GM21447 (cell line): Measurements from ENCODE around the gene PSMC5.
A peak's percentile ranks its signal among the peaks of the same experiment; 100 is the strongest.
"Not testable (repeated sequence)": the region's sequence is repeated elsewhere in the genome, so short reads cannot be mapped to it uniquely, and the experiment has no call there.

Source experiments
- ATAC-seq: cut with Tn5 transposase; IDR thresholded peaks from one replicate; pipeline ENCODE4 v1.9.1; 2021; ENCODE audit not compliant: unreplicated experiment

The PSMC5 gene

DNA sequence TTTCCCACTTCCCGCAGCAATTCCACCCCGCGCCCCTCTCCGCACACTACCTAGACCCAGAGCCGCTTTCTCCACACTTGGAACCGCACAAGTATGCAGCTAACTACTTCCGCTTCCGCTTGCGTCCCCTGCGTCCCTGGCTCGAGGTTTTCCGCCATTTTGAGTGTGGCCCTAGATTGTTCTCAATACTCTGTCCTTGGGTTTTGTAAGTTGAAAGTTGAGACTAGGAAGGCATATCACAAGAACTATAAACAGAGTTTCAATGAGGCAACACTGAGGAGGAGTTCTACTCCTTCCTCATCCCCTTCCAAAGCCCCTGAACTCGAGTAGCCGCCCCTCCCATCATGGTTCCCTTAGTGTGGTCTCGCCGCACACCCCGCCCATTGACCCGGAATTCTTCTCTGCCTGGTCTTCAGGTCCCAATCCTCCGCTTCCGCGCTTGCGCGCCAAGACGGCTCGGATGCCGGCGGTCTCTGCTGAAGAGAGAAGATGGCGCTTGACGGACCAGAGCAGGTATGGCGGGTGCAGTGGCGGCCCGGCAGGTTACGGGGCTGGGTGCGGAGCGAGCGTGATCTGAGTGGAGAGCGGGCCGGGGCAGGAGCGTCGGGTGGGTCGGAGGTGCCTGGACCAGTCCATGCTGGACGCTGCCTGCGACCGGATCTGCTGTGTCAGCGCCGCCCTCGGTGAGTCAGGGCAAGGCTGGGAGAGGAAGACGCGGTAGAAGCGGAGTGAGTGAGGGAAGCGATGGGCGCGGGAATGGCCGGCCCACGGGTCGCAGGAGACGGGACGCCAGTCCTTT, at the start of gene PSMC5, which contains the start of gene FTSJ3:
Gene PSMC5, plus strand, starts transcription at position 430 of the 799 bp plus-strand sequence. Its CDS starts 60 bp downstream, at position 490.
Gene FTSJ3, minus strand, starts transcription at position 662 of the 799 bp plus-strand sequence. CDS start 761 bp downstream, outside the sequence.
- ATAC-seq: peak; percentile 93

DNA sequence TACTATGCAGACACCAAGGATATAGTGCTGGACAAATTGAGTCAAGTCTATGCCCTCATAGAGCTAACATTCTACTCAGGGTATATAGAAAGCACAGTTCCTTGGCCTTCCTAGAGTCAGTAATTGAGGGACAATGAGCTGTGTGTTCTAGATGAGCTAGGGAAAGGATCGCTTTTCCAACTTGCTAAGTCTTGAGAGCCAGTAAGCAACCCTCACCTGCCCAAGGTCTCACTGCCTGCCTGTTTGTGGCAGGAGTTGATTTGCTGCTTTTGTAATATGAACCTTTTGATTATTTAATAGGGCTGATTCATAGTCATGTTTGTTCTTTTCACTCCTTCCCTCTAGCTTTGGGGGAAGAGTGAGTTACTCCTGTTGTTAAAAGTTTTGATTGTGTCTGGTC, 46.7 kb upstream of the PSMC5 start:
- no peak for ATAC-seq

DNA sequence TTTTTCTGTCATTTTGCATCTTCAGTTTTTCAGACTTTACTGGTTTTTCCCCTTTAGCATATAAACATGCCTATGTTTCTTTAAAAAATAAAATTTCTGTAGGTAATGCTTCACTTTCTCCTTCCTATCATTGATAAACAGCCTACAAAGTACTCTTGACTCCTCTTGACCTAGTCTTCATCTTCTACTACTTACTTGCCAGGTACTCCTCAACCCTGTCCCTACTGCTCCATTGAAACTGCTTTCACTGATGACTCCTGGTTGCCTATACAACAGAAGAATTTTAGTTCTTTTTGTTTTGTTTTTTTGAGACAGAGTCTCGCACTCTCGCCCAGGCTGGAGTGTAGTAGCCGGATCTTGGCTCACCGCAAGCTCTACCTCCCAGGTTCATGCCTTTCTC, 46.3 kb upstream of the PSMC5 start:
- no peak for ATAC-seq

DNA sequence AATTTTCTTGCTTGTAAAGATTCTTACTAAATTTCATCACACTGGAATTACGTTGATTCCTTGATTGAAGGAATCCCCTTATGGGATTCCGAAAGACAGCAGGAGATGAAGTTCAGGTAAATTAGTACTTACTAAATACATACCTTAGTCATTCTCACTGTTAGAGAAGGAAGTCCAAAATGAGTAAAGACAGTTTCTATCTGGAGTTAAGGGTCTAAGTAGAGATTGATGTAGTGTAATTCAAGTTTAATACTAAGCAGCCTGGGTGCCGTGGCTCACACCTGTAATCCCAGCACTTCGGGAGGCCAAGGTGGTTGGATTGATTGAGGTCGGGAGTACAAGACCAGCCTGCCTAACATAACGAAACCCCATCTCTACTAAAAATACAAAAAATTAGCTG, 43.7 kb upstream of the PSMC5 start:
- ATAC-seq: no peak

DNA sequence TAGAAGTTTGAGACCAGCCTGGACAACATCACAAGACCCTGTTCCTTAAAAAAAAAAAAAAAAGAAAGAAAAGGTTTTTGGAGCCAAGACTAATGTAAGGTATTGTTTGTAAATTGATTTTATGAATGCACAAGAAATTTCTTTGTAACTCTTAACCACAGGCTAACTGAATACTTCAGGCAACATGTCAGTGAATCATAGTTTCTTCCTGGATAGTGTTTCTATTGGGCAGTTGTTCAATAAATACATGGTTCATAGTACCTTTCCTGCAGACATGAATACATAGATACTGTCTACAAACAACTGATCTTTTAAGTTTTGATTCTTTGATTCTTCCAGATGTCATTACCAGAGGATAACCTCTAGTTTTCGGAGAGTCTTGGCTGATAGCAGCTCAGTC, 41.7 kb upstream of the PSMC5 start:
- ATAC-seq: no peak

DNA sequence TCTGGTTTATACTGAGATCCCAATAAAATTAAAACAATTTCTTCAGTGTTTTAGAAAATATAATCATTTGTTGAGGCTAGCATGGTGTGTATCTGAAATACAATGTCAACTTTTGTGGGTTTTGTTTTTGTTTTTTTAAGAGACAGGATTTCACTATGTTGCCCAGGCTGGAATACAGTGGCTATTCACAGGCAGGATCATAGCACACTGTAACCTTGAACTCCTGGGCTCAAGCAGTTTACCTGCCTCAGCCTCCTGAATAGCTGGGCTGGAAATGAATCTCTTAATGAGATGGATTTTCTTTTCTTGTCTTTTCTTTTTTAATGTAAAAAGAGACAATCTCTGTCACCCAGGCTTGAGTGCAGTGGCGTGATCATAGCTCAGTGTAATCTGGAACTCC, 41.1 kb upstream of the PSMC5 start:
- ATAC-seq: no peak

DNA sequence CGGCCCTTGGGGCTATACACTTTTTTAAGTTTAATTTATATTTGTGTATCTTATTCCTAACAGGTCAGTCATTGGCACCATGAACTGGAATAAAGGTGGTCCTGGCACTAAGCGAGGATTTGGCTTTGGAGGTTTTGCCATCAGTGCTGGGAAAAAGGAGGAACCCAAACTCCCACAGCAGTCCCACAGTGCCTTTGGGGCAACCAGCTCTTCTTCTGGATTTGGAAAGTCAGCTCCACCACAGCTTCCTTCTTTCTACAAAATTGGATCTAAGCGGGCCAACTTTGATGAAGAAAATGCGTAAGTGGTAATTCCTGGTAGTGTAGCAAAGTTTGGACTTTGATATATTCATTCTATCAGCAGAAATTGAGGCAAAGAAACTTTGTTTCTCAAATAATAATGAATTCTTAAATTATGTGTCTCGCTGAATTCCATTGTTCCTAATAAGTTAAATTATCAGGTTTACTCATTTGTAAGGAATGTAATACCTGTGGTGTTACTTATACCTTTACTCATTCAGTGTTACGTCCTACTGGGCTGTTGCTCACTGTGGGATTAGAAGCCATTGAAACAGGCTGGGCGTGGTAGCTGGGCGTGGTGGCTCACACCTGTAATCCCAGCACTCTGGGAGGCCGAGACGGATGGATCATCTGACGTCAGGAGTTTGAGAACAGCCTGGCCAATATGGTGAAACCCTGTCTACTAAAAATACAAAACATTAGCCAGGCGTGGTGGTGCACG, 40.1 kb upstream of the PSMC5 start:
- ATAC-seq: no peak

DNA sequence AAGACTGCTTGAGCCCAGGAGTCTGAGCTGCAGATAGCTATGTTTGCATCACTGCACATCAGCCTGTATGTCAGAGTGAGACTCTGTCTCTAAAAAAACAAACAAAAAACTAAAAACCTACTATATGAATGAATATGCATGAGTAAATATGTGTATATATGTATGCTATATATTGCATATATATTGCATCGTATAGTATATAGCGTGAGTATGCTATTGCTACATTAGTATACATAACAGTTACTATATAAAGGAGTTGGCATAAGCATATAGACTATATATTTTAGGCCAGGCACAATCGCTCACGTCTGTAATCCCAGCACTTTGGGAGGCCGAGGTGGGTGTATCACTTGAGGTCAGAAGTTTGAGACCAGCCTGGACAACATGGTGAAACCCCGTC, 37.2 kb upstream of the PSMC5 start:
- ATAC-seq: no peak

DNA sequence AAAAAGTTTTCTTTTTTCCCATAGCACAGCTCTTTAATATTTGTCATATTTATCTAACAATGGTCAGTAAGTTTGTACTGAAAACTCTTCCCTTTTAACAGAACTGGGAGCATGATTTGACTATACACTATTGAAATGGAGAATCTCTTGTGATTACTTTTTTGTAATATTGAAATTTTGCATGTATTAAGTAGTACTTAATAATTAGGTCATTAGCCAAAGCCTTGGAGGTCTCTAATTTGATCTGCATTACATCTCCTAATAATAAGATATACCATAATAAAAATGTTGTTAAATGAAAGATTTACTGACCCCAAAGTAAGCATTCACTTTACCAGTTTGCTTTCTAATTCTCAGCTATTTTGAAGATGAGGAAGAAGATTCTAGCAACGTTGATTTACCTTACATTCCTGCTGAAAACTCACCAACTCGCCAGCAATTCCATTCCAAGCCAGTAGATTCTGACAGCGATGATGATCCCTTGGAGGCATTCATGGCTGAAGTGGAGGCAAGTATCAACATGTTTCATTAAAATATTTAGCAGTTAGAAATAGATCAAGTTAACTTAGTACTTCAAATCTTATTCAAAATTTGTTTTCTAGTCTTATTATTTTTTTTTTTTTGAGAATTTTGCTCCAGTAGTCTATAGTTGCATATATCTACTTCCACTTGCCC, 35.0 kb upstream of the PSMC5 start:
- no peak for ATAC-seq

DNA sequence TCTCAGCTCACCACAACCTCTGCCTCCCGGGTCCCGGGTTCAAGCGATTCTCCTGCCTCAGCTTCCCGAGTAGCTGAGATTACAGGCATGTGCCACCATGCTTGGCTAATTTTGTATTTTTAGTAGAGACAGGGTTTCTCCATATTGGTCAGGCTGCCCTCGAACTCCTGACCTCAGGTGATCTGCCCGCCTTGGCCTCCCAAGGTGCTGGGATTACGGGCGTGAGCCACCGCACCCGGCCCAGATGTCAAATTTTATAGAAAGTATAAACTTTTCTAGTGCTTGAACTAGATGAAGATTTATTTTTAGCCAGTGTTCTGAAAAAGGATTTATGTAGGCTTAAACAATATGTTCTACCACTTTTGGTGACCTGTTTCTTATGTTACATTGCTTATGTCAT, 30.9 kb upstream of the PSMC5 start:
- ATAC-seq: not testable (repeated sequence)

DNA sequence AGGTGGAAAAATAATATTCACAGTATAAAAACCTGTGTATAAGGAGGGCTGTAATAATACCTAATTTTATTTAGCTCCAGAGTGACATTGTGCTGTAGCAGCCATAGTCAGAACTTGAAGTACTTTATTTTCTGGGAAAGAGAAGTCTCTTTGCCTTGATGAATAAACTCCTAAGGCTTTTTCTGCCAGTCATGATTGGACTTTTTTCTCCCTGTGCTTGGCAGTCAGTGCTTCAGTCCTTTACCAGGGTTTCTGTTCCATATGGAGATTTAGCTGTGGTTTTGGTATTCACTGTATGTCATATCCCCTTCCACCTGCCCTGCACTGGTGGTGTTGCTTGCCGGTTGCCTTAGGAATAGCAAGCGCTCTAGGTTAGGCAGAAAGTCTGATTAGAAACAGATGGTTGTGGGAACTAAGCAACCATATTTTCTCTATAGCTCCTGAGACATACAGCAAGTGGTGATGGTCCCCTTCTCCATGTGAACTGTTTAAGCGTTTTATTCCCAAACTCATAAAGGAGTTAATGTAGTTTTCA, 28.6 kb upstream of the PSMC5 start:
- no peak for ATAC-seq

DNA sequence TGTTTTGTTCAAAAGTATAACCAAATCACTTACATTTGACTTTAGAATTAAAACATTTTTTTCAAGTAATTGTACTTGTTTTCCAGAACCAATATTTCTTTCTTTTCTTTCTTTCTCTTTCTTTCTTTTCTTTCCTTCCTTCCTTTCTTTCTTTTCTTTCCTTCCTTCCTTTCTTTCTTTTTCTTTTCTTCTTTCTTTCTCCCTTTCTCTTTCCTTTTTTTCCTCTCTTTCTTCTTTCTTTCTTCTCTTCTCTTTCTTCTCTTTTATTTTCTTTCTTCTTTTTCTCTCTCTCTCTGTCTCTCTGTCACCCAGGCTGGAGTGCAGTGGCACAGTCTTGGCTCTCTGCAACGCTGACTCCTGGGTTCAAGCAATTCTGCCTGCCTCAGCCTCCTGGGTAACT, 26.4 kb upstream of the PSMC5 start:
- no peak for ATAC-seq

DNA sequence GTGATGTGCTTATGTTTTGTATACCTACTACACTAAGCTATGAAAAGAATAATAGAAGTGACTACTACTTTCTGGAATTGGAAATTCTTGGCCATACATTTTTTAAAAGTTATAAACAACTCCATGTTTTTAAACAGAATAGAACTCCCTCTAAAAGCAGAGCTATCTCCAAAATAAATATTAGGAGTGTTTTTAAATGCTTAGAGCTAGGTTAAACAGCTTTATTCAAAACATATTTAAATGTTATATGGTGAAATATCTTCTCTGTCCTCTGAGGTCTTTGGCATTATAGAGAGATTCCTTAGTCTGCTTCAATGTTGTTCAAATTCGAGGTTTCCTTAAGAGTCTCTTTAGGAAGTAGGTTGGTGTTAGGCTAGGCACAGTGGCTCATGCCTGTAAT, 22.9 kb upstream of the PSMC5 start:
- ATAC-seq: no peak

DNA sequence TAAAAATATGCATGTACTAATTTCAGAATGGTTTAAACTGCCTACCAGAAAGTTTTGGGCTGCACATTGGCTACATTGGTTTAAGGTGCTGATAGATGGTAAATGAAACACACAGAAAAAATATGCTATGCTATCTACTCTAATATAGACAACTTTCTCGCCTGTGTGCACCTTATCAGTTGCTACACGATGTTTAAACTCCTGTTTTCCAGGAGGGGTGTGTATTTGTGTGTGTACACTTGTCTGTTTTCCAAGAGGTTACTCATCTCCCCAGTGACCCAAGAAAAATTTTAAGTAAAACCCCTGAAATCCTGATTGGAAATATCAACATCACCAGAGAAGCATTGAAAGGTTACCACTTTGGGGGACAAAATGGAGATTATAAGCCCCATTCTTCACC, 21.6 kb upstream of the PSMC5 start:
- no peak for ATAC-seq

DNA sequence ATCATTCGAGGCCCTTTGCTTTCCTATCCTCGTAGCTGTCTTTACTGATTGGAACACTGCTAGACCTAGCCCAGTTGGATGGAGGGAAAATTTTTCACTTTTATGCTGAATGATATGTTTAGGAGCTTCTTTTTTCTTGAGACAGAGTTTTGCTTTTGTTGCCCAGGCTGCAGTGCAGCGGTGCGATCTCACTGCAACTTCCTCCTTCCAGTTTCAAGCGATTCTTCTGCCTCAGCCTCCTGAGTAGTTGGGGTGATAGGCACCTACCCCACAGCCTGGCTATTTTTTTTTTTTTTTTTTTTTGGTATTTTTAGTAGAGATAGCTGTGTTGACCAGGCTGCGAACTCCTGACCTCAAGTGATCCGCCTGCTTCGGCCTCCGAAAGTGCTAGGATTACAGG, 17.3 kb upstream of the PSMC5 start:
- no peak for ATAC-seq

DNA sequence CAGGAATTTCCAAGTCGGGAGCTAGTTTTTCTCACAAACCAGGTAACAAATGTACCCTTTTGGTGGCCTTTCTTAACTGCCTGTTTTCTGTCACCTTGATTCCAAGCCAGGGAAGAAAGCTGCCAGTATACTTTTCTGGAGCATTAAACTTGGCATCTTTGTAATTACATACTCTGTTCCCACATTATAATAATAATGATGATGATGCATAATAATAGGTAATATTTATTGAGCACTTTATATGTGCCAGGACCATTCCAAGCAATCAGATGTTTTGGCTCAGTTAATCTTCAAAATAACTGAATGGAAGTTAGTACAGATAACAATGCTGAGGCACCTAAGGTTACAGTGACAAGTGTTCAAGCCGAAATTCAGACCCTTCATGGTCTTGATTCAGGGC, 11.1 kb upstream of the PSMC5 start:
- ATAC-seq: no peak

DNA sequence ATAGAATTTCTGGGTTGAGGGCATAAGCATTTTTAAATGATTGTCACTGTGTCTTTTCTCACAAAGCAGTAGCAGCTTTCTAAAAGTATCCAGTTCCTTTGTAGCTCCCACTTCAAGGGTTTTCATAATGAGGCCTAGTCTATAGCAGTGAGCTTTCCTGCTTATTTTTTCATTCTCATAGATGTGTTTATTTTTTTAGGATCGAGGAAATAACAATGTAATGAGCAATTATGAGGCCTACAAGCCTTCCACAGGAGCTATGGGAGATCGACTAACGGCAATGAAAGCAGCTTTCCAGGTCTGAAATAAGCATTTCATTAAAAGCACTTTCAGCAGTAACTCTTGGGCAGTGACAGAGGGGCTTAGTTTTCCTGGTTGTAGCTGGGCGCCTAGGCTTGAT, 10.6 kb upstream of the PSMC5 start:
- ATAC-seq: no peak

DNA sequence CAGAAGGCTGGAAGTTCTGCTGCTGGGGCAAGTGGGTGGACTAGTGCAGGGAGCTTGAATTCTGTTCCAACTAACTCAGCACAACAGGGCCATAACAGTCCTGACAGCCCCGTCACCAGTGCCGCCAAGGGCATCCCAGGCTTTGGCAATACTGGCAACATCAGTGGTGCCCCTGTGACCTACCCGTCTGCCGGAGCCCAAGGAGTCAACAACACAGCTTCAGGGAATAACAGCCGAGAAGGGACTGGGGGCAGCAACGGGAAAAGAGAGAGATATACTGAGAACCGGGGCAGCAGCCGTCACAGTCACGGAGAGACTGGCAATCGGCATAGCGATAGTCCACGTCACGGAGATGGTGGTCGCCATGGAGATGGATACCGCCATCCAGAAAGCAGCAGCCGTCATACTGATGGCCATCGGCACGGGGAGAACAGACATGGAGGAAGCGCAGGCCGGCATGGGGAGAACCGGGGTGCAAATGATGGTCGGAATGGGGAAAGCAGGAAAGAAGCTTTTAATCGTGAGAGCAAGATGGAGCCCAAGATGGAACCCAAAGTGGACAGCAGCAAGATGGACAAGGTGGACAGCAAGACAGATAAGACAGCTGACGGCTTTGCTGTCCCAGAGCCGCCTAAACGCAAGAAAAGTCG, 9.4 kb upstream of the PSMC5 start:
- ATAC-seq: no peak

DNA sequence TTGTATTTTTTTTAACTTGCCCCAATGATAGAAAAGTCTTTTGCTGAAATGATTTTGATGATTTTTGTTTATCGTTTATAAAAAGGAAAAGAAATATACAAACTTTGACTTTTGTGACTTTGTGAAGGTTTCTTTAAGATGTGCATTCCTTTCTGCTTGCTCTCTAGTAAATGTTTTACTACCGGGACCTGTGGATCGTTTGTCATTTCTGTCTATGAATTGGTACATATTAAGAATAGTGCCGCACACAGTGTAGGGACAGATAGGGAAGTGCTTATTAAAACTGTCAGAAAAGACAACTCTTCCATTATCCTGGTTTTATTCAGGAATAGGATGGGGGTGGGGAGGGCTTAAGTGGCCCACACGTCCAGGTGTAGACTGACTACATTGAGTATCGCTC, 8.1 kb upstream of the PSMC5 start:
- no peak for ATAC-seq

DNA sequence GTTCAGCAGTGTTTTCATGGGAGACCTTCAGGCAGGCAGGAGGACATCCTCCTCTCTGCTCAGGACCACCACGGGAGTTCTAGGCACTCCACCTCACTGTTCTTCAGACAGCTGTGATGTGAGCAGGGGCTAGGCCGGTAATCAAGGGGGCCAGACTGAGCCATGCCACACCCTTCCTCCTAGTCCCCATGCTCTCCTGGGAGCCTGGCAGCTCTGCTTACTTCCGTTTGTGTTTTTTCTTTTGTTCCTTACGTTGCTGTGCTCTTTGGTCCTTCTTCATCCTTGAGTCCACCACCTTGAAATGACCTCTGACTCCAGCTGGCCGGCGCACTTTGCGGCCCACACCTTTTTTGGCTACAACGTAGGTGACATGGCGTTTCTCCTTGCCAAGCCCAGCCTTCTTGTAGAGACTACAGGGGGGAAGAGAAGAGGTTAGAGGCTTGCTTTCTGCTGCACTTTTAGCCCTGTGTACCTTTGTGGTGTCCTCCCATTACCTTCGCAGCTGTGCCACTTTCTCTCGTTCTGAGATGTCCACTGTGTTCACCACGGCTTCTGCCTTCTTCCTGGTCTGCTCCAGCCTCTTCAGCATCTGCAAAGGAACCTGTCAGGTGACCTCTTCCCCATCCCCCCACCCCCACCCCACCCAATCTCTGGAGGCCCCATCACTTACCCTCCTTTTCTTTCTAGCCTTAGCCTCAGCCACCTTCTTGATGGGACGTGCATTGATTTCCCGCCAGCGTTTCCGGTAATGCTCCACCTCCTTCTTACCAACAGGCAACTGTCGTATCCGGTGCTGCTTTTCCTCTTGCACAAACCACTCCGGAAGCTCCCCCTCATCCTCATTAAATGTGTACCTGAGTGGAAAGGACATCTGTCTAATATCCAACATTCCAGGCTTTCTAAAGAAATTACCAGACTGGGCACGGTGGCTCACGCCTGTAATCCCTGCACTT, 7.4 kb upstream of the PSMC5 start:
- ATAC-seq: no peak
